Upper lobe of right lung (tissue), 1 donor: ENCODE measurements around the gene RNF213. TPM values are rescaled to one million over a fixed set of nuclear protein-coding genes. Genes with fewer than 3 reads are reported as not detected.

Source experiments
- ATAC-seq: fragments of 200-7000 bp; cut with Tn5 transposase; one replicate; pipeline ENCODE4 v1.9.1; 2020; ENCODE audit warnings: mild to moderate bottlenecking, moderate library complexity
- DNase-seq: peaks from one replicate; pipeline ENCODE4 v3.0.0-alpha.2; 2020
- H3K27ac ChIP-seq: fragments of 200-600 bp; one replicate; pipeline ENCODE4 v1.8.0; 2022
- H3K27me3 ChIP-seq: fragments of 200-600 bp; one replicate; pipeline ENCODE4 v1.8.0; 2022; ENCODE audit warnings: mild to moderate bottlenecking
- H3K36me3 ChIP-seq: fragments of 200-600 bp; one replicate; pipeline ENCODE4 v1.8.0; 2022
- H3K4me1 ChIP-seq: fragments of 200-600 bp; one replicate; pipeline ENCODE4 v1.8.0; 2022
- H3K4me3 ChIP-seq: fragments of 200-600 bp; one replicate; pipeline ENCODE4 v1.8.0; 2022; ENCODE audit warnings: mild to moderate bottlenecking
- H3K9me3 ChIP-seq: fragments of 200-600 bp; one replicate; pipeline ENCODE4 v1.8.0; 2022
- CTCF ChIP-seq: fragments of 200-600 bp; IDR thresholded peaks from one replicate; pipeline ENCODE4 v1.8.0; 2022; ENCODE audit warnings: antibody characterized with exemption
- intact Hi-C: fragments of 100-400 bp; cut with DNase I; formaldehyde crosslinking; loops from one replicate; pipeline ENCODE4 v1.11.0; 2022
- total RNA-seq: library from RNA; stranded (reverse); fragmentation: NEBNext Ultra II Directional; extraction: Animal tissue kit (Norgen Biotek cat#: 25700); gene quantifications from one replicate; pipeline ENCODE4 v1.2.1, GENCODE V29; 2021
- donor health status: DM: no; HTN: yes; CAD: no; lungs with severe emphysema.

Gene RNF213
- total RNA-seq, 1 donor from 2014 or later = 236 TPM

GRCh38 chr17:80261895-80262279 lies 1.2 kb downstream of the RNF213 start:
- Histone ChIP-seq H3K4me3 (peak overlapping the region; percentile 86), H3K27me3 (no peaks in the 10 kb centered on the region), H3K4me1 (peaks cover 37% of the 10 kb centered on the region), H3K9me3 (no peaks in the 10 kb centered on the region), H3K36me3 (peaks cover 10% of the 10 kb centered on the region), H3K27ac (peak overlapping the region; percentile 94)
- no peak for ATAC-seq
- no peak for DNase-seq
- TF ChIP-seq CTCF = no peak
- intact Hi-C loops = no loop called here

- H3K9me3 ChIP-seq = no peaks in the 10 kb centered on the region
- peaks cover 37% of the 10 kb centered on the region for H3K4me1 ChIP-seq
- H3K4me3 ChIP-seq = peak overlapping the region; percentile 86
- DNase-seq = no peak
- H3K36me3 ChIP-seq = peaks cover 10% of the 10 kb centered on the region
- intact Hi-C loops = no loop called here
- no peaks in the 10 kb centered on the region for H3K27me3 ChIP-seq
- H3K27ac ChIP-seq = peak overlapping the region; percentile 94
- no peak for TF ChIP-seq CTCF
- ATAC-seq = no peak
These were observed 1.6 kb downstream of the RNF213 start for GRCh38 chr17:80262291-80262690.

GRCh38 chr17:80262775-80263244 lies 2.2 kb downstream of the RNF213 start:
- peak overlapping the region; percentile 94 for H3K27ac ChIP-seq
- intact Hi-C loops = no loop called here
- peaks cover 12% of the 10 kb centered on the region for H3K36me3 ChIP-seq
- peaks cover 37% of the 10 kb centered on the region for H3K4me1 ChIP-seq
- TF ChIP-seq CTCF = no peak
- H3K4me3 ChIP-seq = peak overlapping the region; percentile 61
- DNase-seq (peak; percentile 65), ATAC-seq (no peak)
- H3K9me3 ChIP-seq = no peaks in the 10 kb centered on the region
- no peaks in the 10 kb centered on the region for H3K27me3 ChIP-seq

- ATAC-seq = peak; percentile 56
- intact Hi-C loops = no loop called here
- peak; percentile 19 for TF ChIP-seq CTCF
- Histone ChIP-seq H3K4me1 (peaks cover 37% of the 10 kb centered on the region), H3K27ac (peak overlapping the region; percentile 94), H3K36me3 (peaks cover 18% of the 10 kb centered on the region), H3K27me3 (no peaks in the 10 kb centered on the region), H3K4me3 (peak overlapping the region; percentile 61), H3K9me3 (no peaks in the 10 kb centered on the region)
- DNase-seq = peak; percentile 87
These were observed 2.9 kb downstream of the RNF213 start for GRCh38 chr17:80263253-80264204.

GRCh38 chr17:80264205-80265075 lies 3.8 kb downstream of the RNF213 start:
- intact Hi-C loops = no loop called here
- peak overlapping the region; percentile 94 for H3K27ac ChIP-seq

More at GRCh38 chr17:80264205-80265075, 3.8 kb downstream of the RNF213 start:
- TF ChIP-seq CTCF = no peak
- Histone ChIP-seq H3K4me1 (peaks cover 37% of the 10 kb centered on the region), H3K36me3 (peaks cover 27% of the 10 kb centered on the region), H3K4me3 (peak overlapping the region; percentile 61), H3K9me3 (no peaks in the 10 kb centered on the region), H3K27me3 (no peaks in the 10 kb centered on the region)
- peak; percentile 0 for ATAC-seq
- peak; percentile 78 for DNase-seq
